AG04450 (cell line): Measurements from ENCODE around the gene GLI1. TPM values are rescaled to one million over a fixed set of nuclear protein-coding genes. Genes with fewer than 3 reads are reported as not detected.
"Not testable (repeated sequence)": the region's sequence is repeated elsewhere in the genome, so short reads cannot be mapped to it uniquely, and the experiment has no call there.

Source experiments
- CTCF ChIA-PET: fragments of 300-600, 350-600 bp; formaldehyde crosslinking; extraction: SDS; loops from one replicate; lab custom pipeline; 2022; ENCODE audit warnings: antibody characterized with exemption, inconsistent platforms; lab: Charles Lee
- POLR2A ChIA-PET: fragments of 350-600 bp; formaldehyde crosslinking; extraction: SDS; loops from one replicate; lab custom pipeline; 2021; ENCODE audit warnings: antibody characterized with exemption, inconsistent platforms; lab: Yijun Ruan, JAX
- DNase-seq: peaks from one replicate; pipeline ENCODE4 v3.0.0-alpha.2; 2011; ENCODE audit warnings: low read depth, low spot score
- H3K27ac ChIP-seq: one replicate; pipeline ENCODE4 v1.5.1; 2012; ENCODE audit warnings: low read depth, low read length, control low read depth
- H3K27me3 ChIP-seq: one replicate; pipeline ENCODE4 v1.6.0; 2012; ENCODE audit warnings: low read length; ENCODE audit not compliant: control insufficient read depth, insufficient read depth
- H3K4me3 ChIP-seq: 2 replicates; pipeline ENCODE4 v1.5.1; 2011; ENCODE audit warnings: mild to moderate bottlenecking, low read depth, low read length, control low read depth
- H3K9me3 ChIP-seq: 2 replicates; pipeline ENCODE4 v1.5.1; 2012; ENCODE audit warnings: low read length; ENCODE audit not compliant: control insufficient read depth, insufficient read depth
- CTCF ChIP-seq: IDR thresholded peaks from 2 replicates; pipeline ENCODE4 v1.5.1; 2011; ENCODE audit warnings: low read depth, low read length, control low read depth, inconsistent platforms
- polyA plus RNA-seq: library from polyadenylated mRNA; depleted of rRNA; stranded (reverse); fragments of >200 nt; gene quantifications from 2 replicates; pipeline ENCODE4 v1.2.3, GENCODE V29; 2011

Gene GLI1
- polyA plus RNA-seq, 1 experiment, result 8.3 TPM

GRCh38 chr12:57491393-57492280 is 32.1 kb downstream of the GLI1 start:
- ChIA-PET CTCF (interaction anchor here (0.8 kb wide), 1 partner anchor 33 kb away, joined by 3 read pairs; no protein-coding TSS in a partner anchor), POLR2A (no interaction called here)
- no peak for TF ChIP-seq CTCF
- no peak for DNase-seq
- H3K27ac ChIP-seq, result no peak overlapping the region
- H3K4me3 ChIP-seq, result no peak overlapping the region
- no peaks in the 10 kb centered on the region; the same call in 1 of the 2 replicates for H3K9me3 ChIP-seq
- no peaks in the 10 kb centered on the region for H3K27me3 ChIP-seq

- CTCF ChIA-PET, H3K27ac ChIP-seq, H3K27me3 ChIP-seq, H3K9me3 ChIP-seq, POLR2A ChIA-PET, DNase-seq, H3K4me3 ChIP-seq: not testable (repeated sequence)
Observed at GRCh38 chr12:57495051-57495701, 35.6 kb downstream of the GLI1 start.

- Histone ChIP-seq H3K27ac (no peak overlapping the region), H3K27me3 (no peaks in the 10 kb centered on the region), H3K4me3 (no peak overlapping the region), H3K9me3 (no peaks in the 10 kb centered on the region; the same call in 1 of the 2 replicates)
- ChIA-PET POLR2A (no interaction called here), CTCF (interaction anchor here (1.0 kb wide), 1 partner anchor 38 kb away, joined by 4 read pairs; no protein-coding TSS in a partner anchor)
- no peak for DNase-seq
- TF ChIP-seq CTCF, result no peak
Observed at GRCh38 chr12:57496822-57497221, 37.2 kb downstream of the GLI1 start.

GRCh38 chr12:57497223-57498131 is 37.9 kb downstream of the GLI1 start:
- Histone ChIP-seq H3K27me3 (no peaks in the 10 kb centered on the region), H3K4me3 (no peak overlapping the region), H3K9me3 (no peaks in the 10 kb centered on the region; the same call in 1 of the 2 replicates), H3K27ac (no peak overlapping the region)
- POLR2A ChIA-PET, result no interaction called here
- no peak for TF ChIP-seq CTCF
- no peak for DNase-seq
- CTCF ChIA-PET, result interaction anchor here (1.0 kb wide), 1 partner anchor 39 kb away, joined by 4 read pairs; no protein-coding TSS in a partner anchor

GRCh38 chr12:57498132-57498502 is 38.5 kb downstream of the GLI1 start:
- Histone ChIP-seq H3K4me3 (no peak overlapping the region), H3K27ac (no peak overlapping the region), H3K27me3 (no peaks in the 10 kb centered on the region), H3K9me3 (no peaks in the 10 kb centered on the region; the same call in 1 of the 2 replicates)
- 0 out of 2 replicates have a peak, but pooled peaks have one; percentile 8 for TF ChIP-seq CTCF
- ChIA-PET CTCF (no interaction called here), POLR2A (no interaction called here)
- DNase-seq, result no peak
